H1 (cell line): ENCODE results near the gene RSF1. TPM values are rescaled to one million over a fixed set of nuclear protein-coding genes. Genes with fewer than 3 reads are reported as not detected.

Experiments
- CTCF ChIA-PET: fragments of 300-600 bp; sonication (Branson Sonifier 250); formaldehyde crosslinking; loops from one replicate; lab custom pipeline; 2021; ENCODE audit not compliant: partially characterized antibody; lab: Charles Lee
- POLR2A ChIA-PET: fragments of 300-600 bp; sonication (Branson Sonifier 250); formaldehyde crosslinking; loops from one replicate; lab custom pipeline; 2021; ENCODE audit warnings: inconsistent platforms; ENCODE audit not compliant: partially characterized antibody; lab: Charles Lee
- DNase-seq, 2 experiments: peaks; one replicate each; pipeline versions ENCODE4 v3.0.0 to v3.0.0-alpha.2; 2010 to 2022; ENCODE audit warnings: low spot score in 2 of 2, low read depth in 1 of 2, mixed read lengths in 1 of 2
- FAIRE-seq: peaks from 2 replicates; lab custom pipeline; 2011; peaks lifted over from hg19 to GRCh38; lab: Jason Lieb, UNC
- H2AFZ ChIP-seq: 2 replicates; pipeline ENCODE4 v1.8.1; 2012; ENCODE audit warnings: low read length, inconsistent platforms
- H2AK5ac ChIP-seq: 2 replicates; pipeline ENCODE4 v1.6.1; 2013; ENCODE audit warnings: low read depth, low read length
- H2BK120ac ChIP-seq: replicated peaks from 2 replicates; pipeline ENCODE3; 2013; ENCODE audit warnings: low read depth, low read length, inconsistent platforms
- H2BK12ac ChIP-seq: 2 replicates; pipeline ENCODE4 v1.6.1; 2013; ENCODE audit warnings: low read depth, low read length
- H2BK15ac ChIP-seq: 2 replicates; pipeline ENCODE4 v1.6.1; 2013; ENCODE audit warnings: low read length
- H2BK20ac ChIP-seq: 2 replicates; pipeline ENCODE4 v1.6.1; 2013; ENCODE audit warnings: low read length
- H2BK5ac ChIP-seq: 2 replicates; pipeline ENCODE4 v1.6.1; 2013; ENCODE audit warnings: low read depth, low read length
- H3K14ac ChIP-seq: 2 replicates; pipeline ENCODE4 v1.6.1; 2013; ENCODE audit warnings: inconsistent platforms; ENCODE audit not compliant: insufficient read length
- H3K18ac ChIP-seq: 2 replicates; pipeline ENCODE4 v1.6.1; 2013; ENCODE audit warnings: low read length; ENCODE audit errors: extremely low read depth
- H3K23ac ChIP-seq: 2 replicates; pipeline ENCODE4 v1.6.1; 2013; ENCODE audit warnings: inconsistent platforms; ENCODE audit not compliant: insufficient read length
- H3K23me2 ChIP-seq: 2 replicates; pipeline ENCODE4 v1.6.1; 2013; ENCODE audit warnings: low read depth, low read length
- H3K27ac ChIP-seq: 2 replicates; pipeline ENCODE4 v1.6.1; 2011; ENCODE audit warnings: low read depth, low read length, inconsistent platforms
- H3K27me3 ChIP-seq, 4 experiments: replicated peaks in 1 of 4; 1 replicate in 1 of 4; 2 replicates in 3 of 4; pipeline versions ENCODE4 v1.6.1 to v1.8.1; 2011 to 2013; ENCODE audit warnings: low read length in 3 of 4, mild to moderate bottlenecking in 3 of 4, inconsistent platforms in 2 of 4, mixed read lengths in 2 of 4, moderate library complexity in 1 of 4; ENCODE audit not compliant: control insufficient read depth in 3 of 4, insufficient read depth in 3 of 4; ENCODE audit errors: extremely low read depth in 1 of 4
- H3K36me3 ChIP-seq, 4 experiments: 2 replicates each; pipeline versions ENCODE4 v1.6.1 to v1.8.1; 2011 to 2013; ENCODE audit warnings: mild to moderate bottlenecking in 4 of 4, low read length in 3 of 4, moderate library complexity in 2 of 4, control low read depth in 1 of 4, inconsistent platforms in 1 of 4; ENCODE audit not compliant: insufficient read depth in 4 of 4, control insufficient read depth in 2 of 4
- H3K4ac ChIP-seq: replicated peaks from 2 replicates; pipeline ENCODE3; 2013; ENCODE audit warnings: low read length, low read depth, mixed read lengths, inconsistent platforms; ENCODE audit not compliant: insufficient read length
- H3K4me1 ChIP-seq, 4 experiments: replicated peaks in 1 of 4; 1 replicate in 1 of 4; 2 replicates in 3 of 4; pipeline versions ENCODE4 v1.6.1 to v1.8.1; 2011 to 2013; ENCODE audit warnings: low read length in 3 of 4, inconsistent platforms in 2 of 4, mixed read lengths in 1 of 4; ENCODE audit not compliant: insufficient read depth in 4 of 4, control insufficient read depth in 3 of 4
- H3K4me2 ChIP-seq, 2 experiments: 2 replicates each; pipeline versions ENCODE4 v1.6.1 to v1.8.1; 2011 to 2013; ENCODE audit warnings: low read depth in 2 of 2, low read length in 2 of 2, control low read depth in 1 of 2, inconsistent platforms in 1 of 2, mild to moderate bottlenecking in 1 of 2; ENCODE audit not compliant: insufficient read depth in 1 of 2
- H3K4me3 ChIP-seq, 4 experiments: fragments of 200-600, 300-600 bp in 1 of 4; sonication (generic), shearing (Covaris generic), sonication (Bioruptor Twin) in 1 of 4; 2 replicates each; pipeline versions ENCODE4 v1.5.1 to v1.8.1; 2011 to 2016; ENCODE audit warnings: low read length in 4 of 4, low read depth in 3 of 4, control low read depth in 2 of 4, inconsistent platforms in 2 of 4, mild to moderate bottlenecking in 2 of 4, mixed read lengths in 1 of 4, moderate library complexity in 1 of 4; ENCODE audit not compliant: insufficient read depth in 2 of 4; ENCODE audit errors: extremely low read depth in 1 of 4
- H3K56ac ChIP-seq: replicated peaks from 2 replicates; pipeline ENCODE3; 2013; ENCODE audit warnings: low read depth, mild to moderate bottlenecking, mixed read lengths, low read length, inconsistent platforms; ENCODE audit not compliant: insufficient read length
- H3K79me1 ChIP-seq: 2 replicates; pipeline ENCODE4 v1.6.1; 2013; ENCODE audit warnings: low read depth, low read length, control low read depth
- H3K79me2 ChIP-seq, 2 experiments: 2 replicates each; pipeline versions ENCODE4 v1.6.1 to v1.8.1; 2012 to 2013; ENCODE audit warnings: low read length in 2 of 2, mild to moderate bottlenecking in 2 of 2, inconsistent platforms in 1 of 2; ENCODE audit not compliant: insufficient read depth in 2 of 2, control insufficient read depth in 1 of 2
- H3K9ac ChIP-seq, 4 experiments: replicated peaks in 1 of 4; 1 replicate in 1 of 4; 2 replicates in 3 of 4; pipeline versions ENCODE4 v1.6.1 to v1.8.1; 2011 to 2013; ENCODE audit warnings: low read depth in 3 of 4, low read length in 3 of 4, control low read depth in 2 of 4, mild to moderate bottlenecking in 2 of 4, moderate library complexity in 2 of 4, inconsistent platforms in 1 of 4; ENCODE audit errors: extremely low read depth in 1 of 4
- H3K9me3 ChIP-seq, 2 experiments: 2 replicates each; pipeline versions ENCODE4 v1.6.1 to v1.8.1; 2012 to 2013; ENCODE audit warnings: mild to moderate bottlenecking in 2 of 2, moderate library complexity in 2 of 2, control low read depth in 1 of 2, inconsistent platforms in 1 of 2, low read depth in 1 of 2, low read length in 1 of 2, mixed read lengths in 1 of 2; ENCODE audit not compliant: insufficient read depth in 2 of 2
- H4K20me1 ChIP-seq, 2 experiments: replicated peaks in 1 of 2; 2 replicates each; pipeline versions ENCODE3 to v1.8.1; 2011 to 2013; ENCODE audit warnings: inconsistent platforms in 2 of 2, low read length in 2 of 2, mild to moderate bottlenecking in 1 of 2; ENCODE audit not compliant: insufficient read depth in 2 of 2, control insufficient read depth in 1 of 2
- H4K5ac ChIP-seq: 2 replicates; pipeline ENCODE4 v1.6.1; 2013; ENCODE audit warnings: low read length, low read depth, mixed read lengths, inconsistent platforms; ENCODE audit not compliant: insufficient read length
- H4K8ac ChIP-seq: 2 replicates; pipeline ENCODE4 v1.8.0; 2013; ENCODE audit warnings: mild to moderate bottlenecking, moderate library complexity, low read length, inconsistent platforms; ENCODE audit not compliant: insufficient read depth; ENCODE audit errors: extremely low read depth
- H4K91ac ChIP-seq: replicated peaks from 2 replicates; pipeline ENCODE3; 2013; ENCODE audit warnings: low read length, mixed read lengths, inconsistent platforms; ENCODE audit not compliant: insufficient read length
- CEBPB ChIP-seq: IDR thresholded peaks from 2 replicates; pipeline ENCODE4 v1.6.1; 2012; ENCODE audit warnings: low read depth, low read length
- EZH2 ChIP-seq: fragments of 200-600 bp; sonication (generic); IDR thresholded peaks from 2 replicates; pipeline ENCODE4 v1.7.1; 2012; ENCODE audit warnings: low read depth, mild to moderate bottlenecking, moderate library complexity, low read length, inconsistent platforms; ENCODE audit not compliant: severe bottlenecking
- HDAC6 ChIP-seq: IDR thresholded peaks from one replicate; pipeline ENCODE4 v1.7.1; 2012; ENCODE audit warnings: low read depth, mild to moderate bottlenecking, inconsistent platforms, low read length, moderate library complexity
- KDM4A ChIP-seq: IDR thresholded peaks from one replicate; pipeline ENCODE4 v1.7.1; 2012; ENCODE audit warnings: low read depth, mild to moderate bottlenecking, moderate library complexity, low read length, inconsistent platforms; ENCODE audit not compliant: severe bottlenecking
- KDM5A ChIP-seq: fragments of 200-600 bp; IDR thresholded peaks from 2 replicates; pipeline ENCODE4 v1.7.1; 2012; ENCODE audit warnings: mild to moderate bottlenecking, low read length, inconsistent platforms, mixed read lengths
- NRF1 ChIP-seq: IDR thresholded peaks from 2 replicates; pipeline ENCODE4 v1.6.1; 2011; ENCODE audit warnings: mild to moderate bottlenecking, low read depth, low read length, improper control_type of control experiment
- POLR2A ChIP-seq, 2 experiments: IDR thresholded peaks; 1 replicate in 1 of 2; 2 replicates in 1 of 2; pipeline ENCODE4 v1.6.1; 2011; ENCODE audit warnings: low read depth in 2 of 2, low read length in 2 of 2, mild to moderate bottlenecking in 2 of 2; ENCODE audit errors: control extremely low read depth in 1 of 2
- RXRA ChIP-seq: IDR thresholded peaks from 2 replicates; pipeline ENCODE4 v1.6.1; 2011; ENCODE audit warnings: low read depth, mild to moderate bottlenecking, low read length, moderate library complexity; ENCODE audit not compliant: insufficient read depth
- SP2 ChIP-seq: IDR thresholded peaks from 2 replicates; pipeline ENCODE4 v1.6.1; 2012; ENCODE audit warnings: mild to moderate bottlenecking, low read length, inconsistent platforms
- WGBS, 2 experiments: shearing (Covaris generic) in 1 of 2; methylation state at CpG; one replicate each; pipeline versions ENCODE4 v1.1.6 to v1.1.7; 2013 to 2015; ENCODE audit warnings: low lambda C conversion rate in 2 of 2, mixed read lengths in 2 of 2, inconsistent platforms in 1 of 2, low coverage in 1 of 2, missing lambda C conversion rate in 1 of 2; ENCODE audit not compliant: insufficient replicate concordance in 2 of 2, insufficient coverage in 1 of 2, insufficient read length in 1 of 2; ENCODE audit errors: extremely low coverage in 1 of 2, missing lambda C conversion rate in 1 of 2; 5-methylcytosine and 5-hydroxymethylcytosine counted together
- polyA plus RNA-seq, 7 experiments: library from polyadenylated mRNA; depleted of rRNA in 3 of 7; stranded (reverse) in 5 of 7; unstranded in 2 of 7; fragments of >200 nt in 5 of 7; fragments of 200-250 nt in 2 of 7; gene quantifications; 1 replicate in 5 of 7; 2 replicates in 1 of 7; 4 replicates in 1 of 7; pipeline versions ENCODE4 v1.2.1 to v1.2.3, GENCODE V29; 2011 to 2013; ENCODE audit warnings: missing spikeins in 2 of 7, mixed read lengths in 2 of 7
- total RNA-seq: library from RNA; stranded (reverse); fragmentation: NEBNext Ultra II Directional; extraction: Animal tissue kit (Norgen Biotek cat#: 25700); gene quantifications from 2 replicates; pipeline ENCODE4 v1.2.1, GENCODE V29; 2021

RSF1 gene
- total and polyA plus RNA-seq, 2 of the 8 experiments (the other 6 are each of a cell fraction or from before 2014, with no cell fraction given) = 17.8 to 87.9 TPM

DNA sequence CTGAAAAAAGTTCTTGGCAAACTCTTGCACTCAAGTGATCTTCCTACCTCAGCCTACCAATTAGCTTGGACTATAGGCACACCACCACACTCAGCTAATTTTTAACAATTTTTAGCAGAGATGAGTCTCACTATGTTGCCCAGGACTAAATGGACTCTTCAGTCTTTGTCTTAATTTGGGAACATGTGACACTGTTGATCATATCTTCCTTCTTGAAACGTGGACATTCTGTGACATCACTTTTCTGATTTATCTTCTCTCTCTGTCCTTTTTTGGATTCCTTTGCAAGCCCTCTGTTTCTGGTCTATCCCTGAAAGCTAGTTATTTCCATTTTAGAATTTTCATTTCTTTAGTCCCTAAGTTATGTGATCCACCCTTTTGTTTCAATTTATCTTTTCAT is 42.0 kb downstream of the RSF1 start:
- Histone ChIP-seq H4K91ac (no peak overlapping the region), H3K4me2 (no peak overlapping the region)
- WGBS, 2 experiments = 81% methylated on average over 1 of the region's 1 CpG; no CpG with 5 or more reads in 1 of the 2 experiments
- TF ChIP-seq EZH2 (no peak), KDM5A (no peak), RXRA (no peak), NRF1 (no peak), SP2 (no peak), CEBPB (no peak), POLR2A (IDR thresholded peaks at IDR 0.05; ENCODE audit: control extremely low read depth in 1 of 2, low read depth in 2 of 2, low read length in 2 of 2) (no peak), KDM4A (no peak), HDAC6 (no peak)

More for the DNA sequence above, 42.0 kb downstream of the RSF1 start:
- Histone ChIP-seq H3K56ac (no peak overlapping the region), H3K4ac (no peak overlapping the region), H2AK5ac (no peak overlapping the region), H3K27me3 (no peaks in the 10 kb centered on the region), H3K4me1 (no peaks in the 10 kb centered on the region), H2BK12ac (no peak overlapping the region), H3K27ac (no peak overlapping the region), H2BK15ac (no peak overlapping the region), H3K4me3 (no peak overlapping the region), H4K20me1 (peaks cover 9 to 14% of the 10 kb centered on the region in 2 experiments), H3K79me1 (no peaks in the 10 kb centered on the region; the same call in 1 of the 2 replicates), H2BK120ac (no peak overlapping the region), H3K9me3 (no peaks in the 10 kb centered on the region), H3K23me2 (no peaks in the 10 kb centered on the region), H4K5ac (no peak overlapping the region), H2BK5ac (no peak overlapping the region), H3K18ac (no peak overlapping the region), H3K36me3 (no peaks in the 10 kb centered on the region; a peak in 1 of 8 replicates), H2AFZ (no peak overlapping the region), H2BK20ac (no peak overlapping the region), H4K8ac (no peak overlapping the region), H3K14ac (no peak overlapping the region), H3K79me2 (peaks cover 3 to 94% of the 10 kb centered on the region in 2 experiments; a peak in 3 of 4 replicates), H3K9ac (no peak overlapping the region), H3K23ac (no peak overlapping the region)
- ChIA-PET CTCF (interaction anchor here (2.2 to 2.4 kb wide), 2 partner anchors 11 to 221 kb away, joined by 5 to 11 read pairs; no protein-coding TSS in a partner anchor), POLR2A (no interaction called here)
- FAIRE-seq = no peak
- DNase-seq = no peak
